Kasumi-1 (cell line): ENCODE results near the gene TUBA1B.
A peak's percentile ranks its signal among the peaks of the same experiment; 100 is the strongest.

ENCODE experiments used
- DNase-seq, 2 experiments: peaks; one replicate each; lab custom pipeline; 2025; lab: John Stamatoyannopoulos, UW

TUBA1B gene

DNA sequence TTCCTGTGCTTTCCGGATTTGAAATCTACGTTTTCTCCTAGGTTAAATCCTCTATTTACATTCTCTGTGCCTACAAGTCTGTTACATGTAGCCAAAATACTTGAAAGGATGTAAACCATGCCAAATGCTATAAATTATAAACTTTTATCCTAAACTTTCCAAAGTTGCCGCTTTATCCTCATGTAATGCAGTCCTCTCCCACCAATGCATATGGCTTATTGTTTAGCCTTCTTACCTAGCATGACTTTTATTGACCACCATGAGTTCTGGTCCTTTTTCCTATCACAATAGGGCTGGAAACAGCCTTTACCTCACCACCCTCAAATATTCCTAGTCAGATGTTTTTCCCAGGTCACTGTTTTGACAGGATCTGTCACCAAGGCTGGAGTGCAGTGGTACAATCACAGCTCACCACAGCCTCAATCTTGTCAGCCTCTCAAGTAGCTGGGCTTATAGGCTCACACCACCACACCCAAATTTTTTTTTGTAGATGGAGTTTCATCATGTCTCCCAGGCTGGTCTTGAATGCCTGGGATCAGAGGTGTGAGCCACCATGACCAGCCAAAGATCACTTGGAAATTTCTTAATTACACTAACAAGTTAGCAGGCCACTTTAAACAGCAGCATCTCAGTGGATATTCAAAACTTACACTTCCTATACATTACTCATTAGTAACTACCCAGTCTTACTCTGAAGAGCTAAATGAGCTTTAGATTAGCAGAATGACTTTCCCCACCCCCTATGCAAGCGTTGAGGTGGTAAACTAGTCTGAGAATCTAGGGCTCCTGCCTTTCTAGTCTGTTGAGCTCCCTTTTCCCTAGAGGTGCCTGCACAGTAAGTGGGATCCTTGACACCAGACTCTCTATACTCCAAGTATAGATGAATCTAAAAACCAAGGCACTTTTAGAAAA is 4.1 kb downstream of the TUBA1B start:
- DNase-seq: no peak

DNA sequence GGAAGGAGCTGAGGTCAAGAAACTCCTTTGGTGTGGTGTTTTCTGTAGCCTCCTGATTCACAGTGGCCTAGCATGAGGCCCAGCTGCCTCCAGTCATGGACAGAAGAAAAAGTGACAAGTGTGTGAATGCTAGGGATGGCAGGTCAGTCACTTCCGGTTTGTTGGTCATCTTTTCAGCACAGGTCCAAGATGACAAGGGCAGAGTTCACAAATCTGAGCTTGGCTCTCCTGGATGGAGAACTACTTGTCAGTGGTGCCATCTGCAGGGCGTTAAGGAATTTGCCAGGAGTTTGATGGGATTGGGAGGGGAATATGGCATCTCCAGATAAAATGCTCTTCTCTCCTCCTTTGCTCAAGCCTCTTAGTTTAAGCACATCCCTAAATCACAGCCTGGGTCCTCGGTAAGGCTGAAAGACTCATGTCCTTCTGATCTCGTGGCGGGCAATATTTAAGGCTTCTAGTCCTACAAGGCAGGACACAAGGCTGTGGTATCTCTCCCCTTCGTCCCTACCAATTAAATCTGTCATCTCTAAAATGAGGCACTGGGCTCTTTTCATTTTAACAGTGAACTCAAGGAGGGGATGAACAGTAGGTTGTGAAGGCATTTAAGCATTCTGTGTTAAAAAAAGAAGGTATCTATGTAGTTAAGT is 10.0 kb downstream of the TUBA1B start:
- DNase-seq: peak; percentile 14 to 52

DNA sequence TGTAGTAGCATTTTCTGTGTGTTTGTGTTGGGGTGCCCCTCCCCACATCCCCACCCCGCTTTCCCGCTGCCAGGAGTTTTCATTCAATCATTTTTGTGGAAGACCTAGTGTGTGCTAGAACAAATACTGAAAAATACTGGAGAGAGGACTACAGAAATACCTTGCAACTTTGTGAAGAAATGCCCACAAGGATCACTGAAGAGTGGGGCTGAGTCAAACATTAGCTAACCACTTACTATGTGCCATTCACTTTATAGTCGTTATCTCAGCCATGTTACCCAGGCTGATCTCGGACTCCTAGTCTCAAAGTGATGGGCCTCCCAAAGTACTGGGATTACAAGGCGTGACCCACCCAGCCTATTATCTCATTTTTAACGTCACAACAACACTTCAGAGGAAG is 20.0 kb downstream of the TUBA1B start:
- no peak for DNase-seq

DNA sequence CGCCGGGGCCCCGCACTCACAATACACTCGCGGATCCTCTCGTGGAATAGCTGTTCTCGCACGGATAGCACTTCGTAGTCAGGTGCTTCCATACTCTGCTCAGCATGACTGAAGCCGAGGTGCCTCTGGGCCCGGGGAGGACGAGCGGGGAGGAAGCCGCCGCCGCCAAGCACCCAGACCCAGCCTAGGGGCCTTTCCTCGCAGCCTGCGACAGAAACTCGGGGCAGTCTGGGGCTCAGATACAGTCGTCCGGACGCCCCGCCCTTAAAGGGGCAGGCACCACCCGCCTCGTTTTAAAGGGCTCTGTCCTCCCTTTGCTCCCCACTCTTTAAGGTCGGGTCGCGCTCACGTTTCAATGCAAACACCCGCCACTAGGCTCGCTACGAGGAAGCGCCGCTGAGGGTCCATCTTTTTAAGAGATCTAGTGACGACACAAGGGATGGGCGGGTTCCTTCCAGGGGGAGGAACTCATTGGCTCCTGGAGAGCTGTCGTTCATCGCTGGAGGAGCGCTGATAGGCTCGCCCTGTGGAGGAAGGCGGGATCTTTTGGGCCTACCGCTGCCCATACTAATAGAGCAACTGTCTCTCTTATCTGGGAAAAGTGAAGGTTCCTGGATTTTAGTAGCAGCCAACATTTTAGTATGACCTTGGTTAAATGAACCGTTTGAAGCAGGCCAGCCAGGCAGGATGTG is 20.6 kb downstream of the TUBA1B start, which contains the start of gene LMBR1L:
LMBR1L (minus strand) TSS at position 384 of the 692 bp plus-strand sequence; CDS start at position 92, 292 bp downstream.
- peak; percentile 99 for DNase-seq

DNA sequence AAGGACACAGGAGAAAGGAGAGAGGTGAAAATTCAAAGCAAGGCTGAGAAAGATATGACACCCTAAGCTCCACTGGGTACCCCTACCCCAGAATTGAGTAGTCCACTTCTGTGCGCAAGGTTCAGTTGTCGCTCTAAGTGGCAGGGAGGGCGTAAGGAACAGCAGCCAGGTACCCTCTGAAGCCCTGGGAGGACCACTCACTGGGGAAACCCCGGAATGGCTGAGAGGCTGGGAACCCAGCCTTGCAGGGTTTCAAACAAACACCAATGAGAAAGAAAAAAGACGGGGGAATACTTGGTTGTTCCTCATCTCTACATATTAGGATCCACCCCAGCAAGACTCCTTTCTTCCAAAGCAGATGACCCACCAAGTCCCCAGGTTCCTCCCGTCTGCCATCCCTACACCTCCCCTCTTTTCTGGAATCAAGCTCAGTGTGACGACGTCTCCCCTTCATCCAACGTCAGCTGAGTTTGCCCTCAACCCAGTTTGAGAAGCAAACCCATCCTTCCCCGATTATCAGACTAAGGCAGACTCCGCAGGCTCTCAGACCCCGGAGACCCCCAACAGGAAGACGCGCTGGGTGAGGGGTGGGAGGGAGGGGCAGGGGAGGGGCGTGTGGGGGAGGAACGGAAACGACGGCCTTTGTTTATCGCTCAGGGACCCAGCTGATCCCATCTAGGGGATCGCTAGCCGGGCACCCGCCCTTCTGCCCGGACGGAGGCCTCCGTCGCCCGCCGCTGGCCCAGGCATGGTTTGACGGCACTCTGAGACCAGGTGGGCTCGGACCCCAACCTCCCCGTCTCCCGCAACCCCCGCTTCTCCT is 21.3 kb downstream of the TUBA1B start:
- DNase-seq: peak in 1 of 2 experiments; percentile 29

DNA sequence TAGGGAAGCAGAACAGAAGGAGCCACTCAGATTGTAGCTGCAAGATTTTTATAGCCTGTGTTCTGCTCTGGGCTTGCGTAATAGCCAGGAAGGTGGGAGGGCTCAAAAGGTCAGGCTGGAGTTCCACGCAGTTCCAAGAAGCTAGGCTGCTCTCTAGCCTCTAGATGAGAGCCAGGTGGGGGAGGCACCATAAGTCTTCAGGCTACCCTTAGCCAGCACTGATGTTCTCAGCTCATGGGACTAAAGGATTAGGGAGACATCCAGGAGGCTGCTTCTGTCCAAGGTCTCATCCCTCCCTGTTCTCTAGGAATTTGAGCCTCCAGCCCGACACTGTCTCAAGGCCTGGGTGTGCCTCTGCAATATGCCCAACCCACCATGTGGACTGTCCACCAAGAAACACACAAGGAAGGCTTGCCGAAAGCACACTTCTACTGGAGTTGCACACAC is 22.2 kb downstream of the TUBA1B start:
- DNase-seq: peak; percentile 39 to 59

DNA sequence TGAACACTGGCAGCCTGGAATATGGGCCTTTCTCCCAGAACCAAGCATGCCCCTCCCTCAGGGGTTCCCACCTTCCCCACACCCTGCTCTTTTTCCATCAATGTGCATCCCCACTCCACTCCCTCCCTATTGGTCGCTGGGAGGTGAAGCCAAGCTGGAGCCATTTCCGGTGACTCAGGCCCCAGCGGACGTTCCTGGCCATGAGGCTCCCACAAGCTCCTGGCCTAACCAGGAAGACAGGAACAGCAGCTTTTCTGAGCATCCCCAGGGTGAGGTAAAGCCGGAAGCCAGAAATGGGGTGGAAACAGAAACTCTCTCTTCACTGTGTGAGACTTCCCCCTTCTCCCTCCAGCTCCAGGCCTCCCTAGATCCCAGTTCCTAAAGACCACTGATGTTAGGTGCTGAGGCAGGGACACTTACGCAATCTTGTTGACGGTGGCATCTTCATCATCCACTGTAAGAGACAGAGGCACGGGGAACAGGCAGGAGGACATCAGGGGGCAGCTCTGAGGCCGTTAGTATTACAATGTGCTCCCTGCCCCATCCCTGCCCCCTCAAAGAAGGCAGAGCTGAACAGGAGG is 25.6 kb downstream of the TUBA1B start:
- no peak for DNase-seq

DNA sequence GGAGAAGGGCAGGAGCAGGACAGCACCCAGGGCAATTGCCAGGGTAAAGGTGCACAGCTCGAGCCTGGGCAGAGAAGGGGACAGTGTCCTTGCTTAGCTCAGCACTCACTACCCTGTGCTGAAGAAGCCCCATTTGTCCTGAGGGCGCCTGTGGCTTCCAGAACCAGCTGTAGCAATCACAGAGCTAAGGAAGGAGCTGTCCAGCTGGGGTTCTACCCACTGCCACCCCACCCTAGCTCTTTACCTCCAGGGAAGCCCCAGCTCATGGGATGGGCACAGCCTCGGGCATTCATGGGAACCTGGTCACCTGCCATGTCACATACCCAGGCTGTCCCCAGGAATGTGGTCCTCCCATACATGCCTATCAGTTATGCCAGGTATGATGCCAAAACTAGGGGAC is 26.4 kb downstream of the TUBA1B start:
- DNase-seq: no peak

DNA sequence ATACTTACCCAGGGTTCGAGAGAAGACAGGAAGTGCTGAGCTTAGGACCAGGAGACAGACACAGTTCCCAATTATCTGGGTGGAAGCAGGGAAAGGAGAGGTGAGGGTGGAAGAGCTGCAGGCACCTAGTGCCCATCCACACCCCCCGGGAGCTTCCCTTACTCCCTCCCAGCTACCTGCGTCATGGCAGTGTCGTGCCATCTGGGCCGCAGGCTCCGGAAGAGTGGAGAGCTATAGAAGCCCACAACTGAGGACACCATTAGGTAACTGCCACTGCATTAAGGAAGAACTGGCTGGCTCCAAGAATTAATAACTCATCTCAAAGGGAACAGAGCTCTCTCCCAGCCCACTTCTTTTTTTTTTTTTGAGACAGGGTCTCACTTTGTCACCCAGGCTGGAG is 30.8 kb downstream of the TUBA1B start:
- no peak for DNase-seq

DNA sequence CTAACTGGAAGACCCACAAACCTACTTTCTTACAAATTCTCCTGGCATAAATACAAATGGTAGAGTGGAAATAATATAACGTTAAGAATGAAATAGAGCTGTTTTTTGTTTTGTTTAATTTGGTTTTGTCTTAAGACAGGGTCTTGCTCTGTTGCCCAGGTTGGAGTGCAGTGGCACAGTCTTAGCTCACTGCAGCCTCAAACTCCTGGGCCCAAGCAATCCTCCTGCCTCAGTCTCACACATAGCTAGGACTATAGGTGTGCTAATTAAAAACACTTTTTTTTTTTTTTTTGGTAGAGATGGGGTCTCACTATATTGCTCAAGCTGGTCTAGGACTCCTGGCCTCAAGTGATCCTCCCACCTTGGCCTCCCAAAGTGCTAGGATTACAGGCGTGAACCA is 32.5 kb downstream of the TUBA1B start:
- no peak for DNase-seq

DNA sequence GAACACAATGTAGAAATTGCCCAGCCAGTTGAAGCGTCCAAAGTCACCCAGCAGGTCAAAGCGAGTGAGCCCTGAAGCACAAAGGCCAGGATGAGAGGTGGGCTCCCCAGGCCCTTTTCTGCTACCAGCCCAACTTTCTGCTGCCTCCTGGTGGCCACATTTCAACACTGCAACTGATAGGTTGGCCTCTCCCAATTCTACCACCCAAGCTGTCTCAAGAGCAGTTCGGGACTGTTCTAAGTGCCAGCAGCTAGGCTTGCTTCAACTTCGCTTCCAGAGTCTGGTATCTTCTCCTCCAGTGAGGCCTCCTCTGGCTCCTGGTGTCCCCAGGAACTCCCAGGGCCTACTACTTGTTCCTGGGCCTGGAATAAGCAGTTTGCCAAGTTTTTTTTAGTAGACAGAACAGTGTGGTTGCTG is 33.2 kb downstream of the TUBA1B start:
- peak; percentile 47 to 51 for DNase-seq

DNA sequence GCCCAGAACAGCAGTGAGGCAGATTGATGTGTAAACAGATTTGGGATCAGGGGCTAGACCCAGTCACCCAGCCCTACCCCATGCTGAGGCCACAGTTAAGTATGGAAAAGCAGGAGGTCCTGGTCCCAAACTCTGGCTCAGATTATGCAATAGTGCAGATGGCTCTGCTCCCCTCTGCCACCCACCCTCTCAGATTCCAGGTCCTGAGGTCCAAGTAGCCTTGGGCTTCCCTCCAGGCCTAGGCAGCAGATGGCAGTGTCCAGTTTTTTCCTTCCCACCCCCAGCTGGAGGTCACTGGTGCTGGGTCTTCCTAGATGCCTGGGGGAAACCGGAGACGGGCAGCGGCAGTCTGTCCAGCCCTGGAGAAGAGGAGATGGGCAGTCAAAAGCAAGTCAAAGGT is 33.8 kb downstream of the TUBA1B start:
- DNase-seq: no peak

DNA sequence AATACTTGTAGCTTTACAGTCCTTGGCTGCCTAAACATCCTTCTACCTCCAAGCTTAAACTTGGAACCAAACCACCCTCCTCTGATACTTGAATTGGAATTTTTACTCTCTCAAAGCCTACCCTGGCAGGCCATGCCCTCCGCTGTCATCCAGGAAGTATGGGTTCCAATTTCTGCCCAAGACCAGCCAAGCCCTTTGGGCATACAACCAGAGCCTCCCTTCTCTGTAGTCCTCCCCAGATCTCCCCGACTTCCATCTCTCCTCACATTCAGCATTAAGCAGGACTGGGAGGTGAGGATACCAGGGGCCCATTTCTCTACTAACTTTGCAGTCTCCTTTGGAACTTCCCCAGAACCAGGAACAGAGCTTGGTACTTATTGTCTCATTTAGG is 36.2 kb downstream of the TUBA1B start:
- no peak for DNase-seq

DNA sequence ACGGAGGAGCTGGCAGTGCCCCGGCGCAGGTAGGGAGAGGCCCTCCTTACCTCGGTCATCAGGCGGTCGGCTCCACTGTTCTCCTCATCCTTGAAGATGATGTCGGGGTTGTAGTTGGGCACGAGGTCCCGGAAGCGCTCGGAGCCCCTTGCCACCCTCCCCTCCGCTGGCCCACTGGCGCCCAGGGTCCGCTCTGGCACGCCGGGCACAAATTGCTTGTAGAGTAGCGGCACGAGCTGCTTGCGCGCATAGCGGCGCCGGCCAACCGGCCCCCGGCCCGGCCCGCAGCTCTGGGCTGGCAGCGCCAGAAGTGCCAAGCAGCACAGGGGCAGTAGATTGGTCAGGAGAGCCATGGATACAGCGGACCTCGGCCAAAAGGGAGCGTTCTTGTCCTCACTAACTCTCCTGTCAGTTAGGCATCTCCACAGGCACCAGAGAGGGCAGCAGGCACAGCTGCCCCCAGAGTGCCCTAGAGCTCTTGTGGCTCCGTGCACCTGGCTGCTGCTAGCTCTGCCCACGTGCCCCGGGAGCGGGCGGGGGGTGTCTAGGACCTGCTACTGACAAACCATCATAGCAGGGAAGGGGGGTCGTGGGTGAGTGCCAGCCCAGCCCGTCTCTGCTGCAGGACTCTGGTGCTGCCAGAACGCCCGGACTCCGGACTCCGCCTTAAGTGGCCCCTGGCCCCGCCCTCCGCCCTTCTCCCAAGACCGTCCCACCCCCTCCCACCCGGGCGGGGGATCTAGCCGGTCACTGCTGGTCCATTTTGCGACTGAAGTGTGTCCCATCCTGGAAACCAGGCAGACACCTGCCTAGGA is 36.8 kb downstream of the TUBA1B start, which contains the start of gene DHH:
DHH (minus strand) TSS at position 642 of the 815 bp plus-strand sequence; CDS start at position 353, 289 bp downstream.
- DNase-seq: no peak

DNA sequence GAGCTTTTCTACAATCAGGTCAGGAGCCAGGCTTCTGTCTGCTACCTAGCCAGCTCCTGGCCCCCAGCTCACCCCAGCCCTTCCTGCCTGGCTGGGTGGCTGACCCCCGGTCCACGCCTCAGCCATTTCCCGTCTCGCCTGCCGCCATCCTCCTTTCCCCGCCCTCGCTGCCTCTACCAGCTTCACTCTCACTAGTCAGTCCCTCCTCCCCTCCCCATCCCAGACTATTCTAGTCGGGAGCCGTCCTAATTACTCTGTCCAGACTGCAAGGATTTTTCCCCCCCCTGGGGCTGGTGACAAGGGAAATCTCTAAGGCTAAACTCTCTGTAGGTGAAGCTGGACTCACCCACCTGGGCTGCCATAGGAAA is 37.4 kb downstream of the TUBA1B start:
- no peak for DNase-seq

DNA sequence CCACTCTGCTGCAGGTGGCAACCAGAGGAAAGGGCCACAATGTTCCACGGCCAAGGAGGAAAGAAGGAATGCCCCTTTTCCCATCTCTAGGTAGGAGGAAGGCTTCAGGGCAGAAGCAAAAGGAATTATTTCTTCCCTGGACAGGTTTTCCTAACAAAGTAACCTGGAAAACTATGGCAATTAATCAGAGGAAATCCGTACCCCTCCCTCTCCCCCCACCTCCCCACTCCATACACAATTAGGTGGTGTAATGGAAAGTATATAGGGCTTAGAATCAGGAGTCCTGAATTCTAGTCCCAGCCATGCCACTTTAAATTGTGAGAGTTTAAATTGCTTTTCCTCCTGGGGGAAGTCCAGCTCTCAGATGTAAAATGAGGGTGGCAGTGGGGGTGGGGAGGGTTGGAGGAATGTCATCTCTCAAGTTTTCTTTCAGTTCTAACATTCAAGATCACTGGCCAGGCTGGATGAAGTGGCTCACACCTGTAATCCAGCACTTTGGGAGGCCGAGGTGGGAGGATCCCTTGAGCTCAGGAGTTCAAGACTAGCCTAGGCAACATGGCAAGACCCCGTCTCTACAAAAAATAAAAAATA is 38.3 kb downstream of the TUBA1B start:
- no peak for DNase-seq

DNA sequence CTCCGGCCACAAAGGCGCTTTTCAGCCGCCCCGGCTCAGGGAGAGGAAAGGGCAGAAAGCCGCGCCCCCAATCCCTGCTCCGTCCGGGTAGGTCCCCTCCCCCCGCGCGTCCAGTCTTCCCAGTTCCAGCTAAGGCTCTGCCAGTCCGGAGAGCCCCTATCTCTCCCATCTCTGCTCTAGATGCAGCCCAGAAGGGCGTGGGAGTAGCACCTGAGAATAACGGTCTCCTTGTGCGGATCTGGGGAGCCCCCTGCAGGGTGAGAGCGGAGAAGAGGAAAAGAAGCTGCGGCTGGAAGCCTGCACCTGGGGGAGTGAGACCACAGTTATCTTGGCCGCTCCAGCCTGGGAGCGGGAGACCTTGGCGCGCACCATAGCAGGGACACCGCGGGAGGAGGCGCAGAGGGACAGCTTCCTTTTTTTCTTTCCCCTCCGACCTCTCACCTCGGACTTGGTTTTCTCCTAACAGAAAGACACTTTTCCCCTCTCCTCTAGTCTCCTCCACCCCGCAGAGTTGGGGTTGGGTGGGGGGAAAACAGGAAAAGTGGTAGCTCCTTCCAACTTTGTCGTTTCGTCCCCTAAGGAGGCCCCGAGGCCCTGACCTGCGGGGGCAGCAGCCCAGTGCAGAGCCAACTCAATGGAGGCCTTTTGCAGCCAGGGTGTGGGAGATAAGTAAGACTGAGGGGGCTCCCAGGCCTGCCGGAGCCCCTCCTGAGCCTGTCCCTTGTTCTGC is 38.9 kb downstream of the TUBA1B start:
- DNase-seq: peak; percentile 57 to 64

DNA sequence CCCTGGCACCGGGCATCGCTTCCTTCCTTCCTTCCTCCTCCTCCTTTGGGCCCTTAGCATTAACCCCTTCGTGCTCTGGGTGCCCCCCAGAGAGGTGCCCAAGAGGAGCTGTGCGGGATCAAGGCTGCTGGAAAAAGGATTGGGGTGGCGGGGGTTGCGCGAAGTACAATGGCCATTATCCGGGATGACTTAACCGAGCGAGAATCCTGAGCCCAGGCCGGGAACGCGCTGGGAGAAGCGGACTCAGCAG is 39.4 kb downstream of the TUBA1B start:
- no peak for DNase-seq

DNA sequence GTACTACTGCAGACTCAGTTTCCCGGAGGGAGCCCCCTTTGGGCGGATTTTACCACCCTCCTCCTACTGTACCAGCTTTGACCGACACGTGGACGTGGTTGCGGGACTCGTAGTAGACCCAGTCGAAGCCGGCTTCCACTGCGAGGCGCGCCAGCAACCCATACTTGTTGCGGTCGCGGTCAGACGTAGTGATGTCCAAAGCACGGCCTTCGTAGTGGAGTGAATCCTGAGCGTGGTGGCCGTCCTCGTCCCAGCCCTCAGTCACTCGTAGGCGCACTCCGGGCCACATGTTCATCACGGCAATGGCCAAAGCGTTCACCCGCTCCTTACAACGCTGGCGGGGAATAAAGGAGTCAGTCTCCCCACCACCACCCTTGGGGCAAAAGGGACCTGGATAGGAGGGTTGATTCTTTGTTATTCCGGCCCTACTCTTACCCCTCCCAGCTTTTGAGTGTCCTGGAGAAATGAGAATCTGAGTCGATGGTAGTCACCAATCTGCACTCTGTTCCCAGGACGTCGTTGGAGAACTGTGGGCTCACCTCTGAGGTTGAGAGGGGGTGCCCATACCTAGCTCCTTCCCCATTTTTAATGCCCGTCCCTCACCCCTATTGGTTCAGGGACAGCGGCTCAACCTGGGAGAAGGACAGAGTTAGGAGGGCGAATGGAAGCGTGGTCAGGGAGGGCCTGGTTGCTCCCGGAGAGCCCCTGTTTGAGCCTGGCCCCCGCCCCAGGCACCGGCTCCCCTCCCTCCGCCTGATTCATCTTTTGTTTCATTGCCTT is 39.9 kb downstream of the TUBA1B start:
- DNase-seq: no peak
